ENCODE results near the gene LRRC56. TPM values are rescaled to one million over a fixed set of nuclear protein-coding genes. Genes with fewer than 3 reads are reported as not detected.

Gene LRRC56
- total and polyA plus RNA-seq, 2 of the 13 experiments (the other 11 are each of a cell fraction or from before 2014, with no cell fraction given) = 0.11 to 0.29 TPM

DNA sequence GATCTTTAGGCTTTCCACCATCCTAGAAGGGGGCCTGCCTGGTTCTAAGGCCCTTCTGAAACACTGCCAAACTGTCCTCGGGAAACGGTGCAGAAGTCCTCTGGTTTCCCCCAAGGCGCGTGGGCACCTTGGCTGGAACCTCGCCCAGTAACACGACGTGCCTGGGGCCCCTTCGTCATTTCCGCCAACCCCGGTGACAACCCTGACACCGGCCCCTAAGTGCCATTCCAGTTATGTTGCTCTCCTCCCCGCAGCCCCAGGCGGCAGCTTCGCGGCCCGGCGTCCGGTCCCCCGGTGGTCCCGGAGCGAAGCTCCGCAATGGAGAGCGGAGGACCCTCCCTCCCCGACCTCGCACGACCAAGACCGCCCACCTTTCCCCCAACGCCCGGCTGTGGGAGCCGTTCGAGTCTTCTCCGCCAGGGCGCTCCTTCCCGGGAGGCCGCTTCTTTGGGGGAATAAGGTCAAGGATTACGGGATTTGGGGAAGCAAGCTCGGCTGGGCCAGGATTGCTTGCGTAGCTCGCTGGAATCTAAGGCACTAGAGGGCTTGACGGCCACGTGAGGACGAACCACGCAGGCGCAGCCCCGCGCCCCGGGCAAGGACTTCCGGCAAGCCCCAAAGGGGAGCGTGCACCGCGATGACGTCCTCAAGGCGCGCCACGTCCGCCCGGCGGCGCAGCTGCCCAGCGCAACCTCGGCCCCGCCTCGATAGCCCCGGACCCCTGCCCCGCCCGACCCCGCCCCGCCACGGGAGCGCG is 30.9 kb upstream of the LRRC56 start (continued):
- TF ChIP-seq, protein P1, sequence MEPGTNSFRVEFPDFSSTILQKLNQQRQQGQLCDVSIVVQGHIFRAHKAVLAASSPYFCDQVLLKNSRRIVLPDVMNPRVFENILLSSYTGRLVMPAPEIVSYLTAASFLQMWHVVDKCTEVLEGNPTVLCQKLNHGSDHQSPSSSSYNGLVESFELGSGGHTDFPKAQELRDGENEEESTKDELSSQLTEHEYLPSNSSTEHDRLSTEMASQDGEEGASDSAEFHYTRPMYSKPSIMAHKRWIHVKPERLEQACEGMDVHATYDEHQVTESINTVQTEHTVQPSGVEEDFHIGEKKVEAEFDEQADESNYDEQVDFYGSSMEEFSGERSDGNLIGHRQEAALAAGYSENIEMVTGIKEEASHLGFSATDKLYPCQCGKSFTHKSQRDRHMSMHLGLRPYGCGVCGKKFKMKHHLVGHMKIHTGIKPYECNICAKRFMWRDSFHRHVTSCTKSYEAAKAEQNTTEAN (CRISPR knock-in tag; conservative IDR thresholded peaks at IDR 0.05) = peak; percentile 71; the same call in 1 of the 2 replicates
- TF ChIP-seq SPEN (CRISPR knock-in tag; IDR thresholded peaks at IDR 0.05; ENCODE audit: low read depth) = peak; percentile 92
- no peak for TF ChIP-seq SOX6 (IDR thresholded peaks at IDR 0.05)
- TF ChIP-seq SOX6 (CRISPR knock-in tag; IDR thresholded peaks at IDR 0.05) = peak; percentile 69
- TF ChIP-seq IRF2 (CRISPR knock-in tag; IDR thresholded peaks at IDR 0.05) = 0 out of 2 replicates have a peak, but pooled peaks have one; percentile 32
- 0 out of 2 replicates have a peak, but pooled peaks have one; percentile 69 for TF ChIP-seq ZNF749 (CRISPR knock-in tag; IDR thresholded peaks at IDR 0.05; ENCODE audit: borderline replicate concordance)
- TF ChIP-seq TAF1 (CRISPR knock-in tag; IDR thresholded peaks at IDR 0.05) = peak; percentile 63; the same call in 1 of the 2 replicates
- no peak for TF ChIP-seq PAF1 (CRISPR knock-in tag; IDR thresholded peaks at IDR 0.05)
- TF ChIP-seq MEF2D (CRISPR knock-in tag; IDR thresholded peaks at IDR 0.05) = peak; percentile 57; the same call in 1 of the 2 replicates
- TF ChIP-seq SMAD9 (CRISPR knock-in tag; IDR thresholded peaks at IDR 0.05) = peak; percentile 89; the same call in 1 of the 2 replicates
- TF ChIP-seq, protein P2, sequence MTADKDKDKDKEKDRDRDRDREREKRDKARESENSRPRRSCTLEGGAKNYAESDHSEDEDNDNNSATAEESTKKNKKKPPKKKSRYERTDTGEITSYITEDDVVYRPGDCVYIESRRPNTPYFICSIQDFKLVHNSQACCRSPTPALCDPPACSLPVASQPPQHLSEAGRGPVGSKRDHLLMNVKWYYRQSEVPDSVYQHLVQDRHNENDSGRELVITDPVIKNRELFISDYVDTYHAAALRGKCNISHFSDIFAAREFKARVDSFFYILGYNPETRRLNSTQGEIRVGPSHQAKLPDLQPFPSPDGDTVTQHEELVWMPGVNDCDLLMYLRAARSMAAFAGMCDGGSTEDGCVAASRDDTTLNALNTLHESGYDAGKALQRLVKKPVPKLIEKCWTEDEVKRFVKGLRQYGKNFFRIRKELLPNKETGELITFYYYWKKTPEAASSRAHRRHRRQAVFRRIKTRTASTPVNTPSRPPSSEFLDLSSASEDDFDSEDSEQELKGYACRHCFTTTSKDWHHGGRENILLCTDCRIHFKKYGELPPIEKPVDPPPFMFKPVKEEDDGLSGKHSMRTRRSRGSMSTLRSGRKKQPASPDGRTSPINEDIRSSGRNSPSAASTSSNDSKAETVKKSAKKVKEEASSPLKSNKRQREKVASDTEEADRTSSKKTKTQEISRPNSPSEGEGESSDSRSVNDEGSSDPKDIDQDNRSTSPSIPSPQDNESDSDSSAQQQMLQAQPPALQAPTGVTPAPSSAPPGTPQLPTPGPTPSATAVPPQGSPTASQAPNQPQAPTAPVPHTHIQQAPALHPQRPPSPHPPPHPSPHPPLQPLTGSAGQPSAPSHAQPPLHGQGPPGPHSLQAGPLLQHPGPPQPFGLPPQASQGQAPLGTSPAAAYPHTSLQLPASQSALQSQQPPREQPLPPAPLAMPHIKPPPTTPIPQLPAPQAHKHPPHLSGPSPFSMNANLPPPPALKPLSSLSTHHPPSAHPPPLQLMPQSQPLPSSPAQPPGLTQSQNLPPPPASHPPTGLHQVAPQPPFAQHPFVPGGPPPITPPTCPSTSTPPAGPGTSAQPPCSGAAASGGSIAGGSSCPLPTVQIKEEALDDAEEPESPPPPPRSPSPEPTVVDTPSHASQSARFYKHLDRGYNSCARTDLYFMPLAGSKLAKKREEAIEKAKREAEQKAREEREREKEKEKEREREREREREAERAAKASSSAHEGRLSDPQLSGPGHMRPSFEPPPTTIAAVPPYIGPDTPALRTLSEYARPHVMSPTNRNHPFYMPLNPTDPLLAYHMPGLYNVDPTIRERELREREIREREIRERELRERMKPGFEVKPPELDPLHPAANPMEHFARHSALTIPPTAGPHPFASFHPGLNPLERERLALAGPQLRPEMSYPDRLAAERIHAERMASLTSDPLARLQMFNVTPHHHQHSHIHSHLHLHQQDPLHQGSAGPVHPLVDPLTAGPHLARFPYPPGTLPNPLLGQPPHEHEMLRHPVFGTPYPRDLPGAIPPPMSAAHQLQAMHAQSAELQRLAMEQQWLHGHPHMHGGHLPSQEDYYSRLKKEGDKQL (CRISPR knock-in tag; IDR thresholded peaks at IDR 0.05; ENCODE audit: low read depth) = no peak; the same call in 1 of the 2 replicates
- TF ChIP-seq ETS1 (CRISPR knock-in tag; IDR thresholded peaks at IDR 0.05) = no peak
- peak; percentile 78 for TF ChIP-seq POLR2G (IDR thresholded peaks at IDR 0.05; ENCODE audit: low read depth, low read length)
- peak; percentile 80 for TF ChIP-seq GABPA (IDR thresholded peaks at IDR 0.05; ENCODE audit: low read depth, low read length)
- TF ChIP-seq GABPA (CRISPR knock-in tag; IDR thresholded peaks at IDR 0.05; ENCODE audit: low read depth) = peak; percentile 87
- no peak for TF ChIP-seq NBN (conservative IDR thresholded peaks at IDR 0.05)
- peak; percentile 75; the same call in 1 of the 2 replicates for TF ChIP-seq ZMYM4 (CRISPR knock-in tag; IDR thresholded peaks at IDR 0.05)
- 0 out of 2 replicates have a peak, but pooled peaks have one; percentile 27 for TF ChIP-seq ZNF639 (CRISPR knock-in tag; conservative IDR thresholded peaks at IDR 0.05)
- TF ChIP-seq KLF6 (CRISPR knock-in tag; IDR thresholded peaks at IDR 0.05) = peak; percentile 56
- TF ChIP-seq POLR2AphosphoS5 (IDR thresholded peaks at IDR 0.05; ENCODE audit: low read depth, low read length) = peak; percentile 82
- TF ChIP-seq BORCS8-MEF2B (CRISPR knock-in tag; IDR thresholded peaks at IDR 0.05) = peak; percentile 45
